GM12878 (cell line): ENCODE results near the gene GPR34. TPM values are rescaled to one million over a fixed set of nuclear protein-coding genes. Genes with fewer than 3 reads are reported as not detected.
A peak's percentile ranks its signal among the peaks of the same experiment; 100 is the strongest.

Source experiments
- BHLHE40 ChIP-seq, 2 experiments: fragments of 450-650 bp in 1 of 2; IDR thresholded peaks; 2 replicates each; pipeline ENCODE4 v1.6.1; 2011 to 2017; ENCODE audit warnings: low read depth in 2 of 2, borderline replicate concordance in 1 of 2, improper control_type of control experiment in 1 of 2, low read length in 1 of 2, mild to moderate bottlenecking in 1 of 2
- DPF2 ChIP-seq: fragments of 450-650 bp; IDR thresholded peaks from 2 replicates; pipeline ENCODE4 v1.6.1; 2017; ENCODE audit warnings: mild to moderate bottlenecking
- EGR1 ChIP-seq, 2 experiments: IDR thresholded peaks; 1 replicate in 1 of 2; 2 replicates in 1 of 2; pipeline ENCODE4 v1.6.1; 2011 to 2012; ENCODE audit warnings: low read depth in 2 of 2, low read length in 2 of 2, borderline replicate concordance in 1 of 2, mild to moderate bottlenecking in 1 of 2, moderate library complexity in 1 of 2
- EP300 ChIP-seq, 2 experiments: fragments of 150-350 bp in 1 of 2; IDR thresholded peaks; 2 replicates each; pipeline ENCODE4 v1.6.1; 2011 to 2012; ENCODE audit warnings: low read depth in 2 of 2, low read length in 2 of 2, borderline replicate concordance in 1 of 2, improper control_type of control experiment in 1 of 2, inconsistent platforms in 1 of 2; ENCODE audit not compliant: control insufficient read depth in 1 of 2
- MTA2 ChIP-seq: fragments of 450-650 bp; IDR thresholded peaks from 2 replicates; pipeline ENCODE4 v1.6.1; 2016; ENCODE audit warnings: low read depth, mild to moderate bottlenecking, moderate library complexity
- NFIC ChIP-seq: IDR thresholded peaks from 2 replicates; pipeline ENCODE4 v1.6.1; 2012; ENCODE audit warnings: low read depth, mild to moderate bottlenecking, inconsistent platforms, low read length, moderate library complexity
- NR2C1 ChIP-seq: fragments of 450-650 bp; IDR thresholded peaks from 2 replicates; pipeline ENCODE4 v1.6.1; 2017; ENCODE audit warnings: antibody characterized with exemption, mild to moderate bottlenecking, moderate library complexity
- POLR2AphosphoS5 ChIP-seq: IDR thresholded peaks from 2 replicates; pipeline ENCODE4 v1.6.1; 2011; ENCODE audit warnings: mild to moderate bottlenecking, low read length, inconsistent platforms
- RUNX3 ChIP-seq: IDR thresholded peaks from 2 replicates; pipeline ENCODE4 v1.6.1; 2012; ENCODE audit warnings: low read length, inconsistent platforms
- SREBF2 ChIP-seq: IDR thresholded peaks from 2 replicates; pipeline ENCODE4 v1.6.1; 2012; ENCODE audit warnings: mild to moderate bottlenecking, low read length
- TCF3 ChIP-seq: IDR thresholded peaks from 2 replicates; pipeline ENCODE4 v1.6.1; 2012; ENCODE audit warnings: low read depth, mild to moderate bottlenecking, low read length, borderline replicate concordance; ENCODE audit not compliant: insufficient read depth
- polyA plus RNA-seq, 11 experiments: library from polyadenylated mRNA; depleted of rRNA in 4 of 11; unstranded in 6 of 11; stranded (reverse) in 5 of 11; fragments of >200 nt; fragmentation: Nextera tagmentation in 4 of 11; fragmentation: Illumina TruSeq in 1 of 11; extraction: Ambion mirVana in 4 of 11; extraction: Trizol in 1 of 11; gene quantifications; 1 replicate in 1 of 11; 2 replicates in 10 of 11; pipeline versions ENCODE4 v1.2.1 to v1.2.3, GENCODE V29; 2011 to 2016; ENCODE audit warnings: inconsistent platforms in 2 of 11, missing spikeins in 2 of 11, low read depth in 1 of 11
- total RNA-seq, 4 experiments: library from RNA; depleted of rRNA in 3 of 4; stranded (reverse); fragments of >200 nt in 3 of 4; fragmentation: Illumina TruSeq in 1 of 4; extraction: Trizol in 1 of 4; gene quantifications; 2 replicates each; pipeline versions ENCODE4 v1.2.1 to v1.2.3, GENCODE V29; 2013 to 2021
- TF ChIP-seq, protein P1 (sequence below): IDR thresholded peaks from 2 replicates; pipeline ENCODE4 v1.6.1; 2012; ENCODE audit warnings: low read depth, low read length, improper control_type of control experiment
- TF ChIP-seq, protein P2 (sequence below): IDR thresholded peaks from 2 replicates; pipeline ENCODE4 v1.6.1; 2011; ENCODE audit warnings: borderline replicate concordance, low read depth, mild to moderate bottlenecking, moderate library complexity, low read length; ENCODE audit not compliant: insufficient read depth, poor library complexity, severe bottlenecking
- TF ChIP-seq, protein P3 (sequence below): IDR thresholded peaks from 2 replicates; pipeline ENCODE4 v1.6.1; 2012; ENCODE audit warnings: low read depth, low read length, improper control_type of control experiment
- TF ChIP-seq, protein P4 (sequence below): IDR thresholded peaks from 2 replicates; pipeline ENCODE4 v1.6.1; 2012; ENCODE audit warnings: mild to moderate bottlenecking, low read depth, low read length

GPR34 gene
- total and polyA plus RNA-seq, 10 of the 15 experiments (the other 5 are each of a cell fraction or from before 2014, with no cell fraction given) = 0.12 to 0.84 (median 0.28) TPM; not detected in 1

DNA sequence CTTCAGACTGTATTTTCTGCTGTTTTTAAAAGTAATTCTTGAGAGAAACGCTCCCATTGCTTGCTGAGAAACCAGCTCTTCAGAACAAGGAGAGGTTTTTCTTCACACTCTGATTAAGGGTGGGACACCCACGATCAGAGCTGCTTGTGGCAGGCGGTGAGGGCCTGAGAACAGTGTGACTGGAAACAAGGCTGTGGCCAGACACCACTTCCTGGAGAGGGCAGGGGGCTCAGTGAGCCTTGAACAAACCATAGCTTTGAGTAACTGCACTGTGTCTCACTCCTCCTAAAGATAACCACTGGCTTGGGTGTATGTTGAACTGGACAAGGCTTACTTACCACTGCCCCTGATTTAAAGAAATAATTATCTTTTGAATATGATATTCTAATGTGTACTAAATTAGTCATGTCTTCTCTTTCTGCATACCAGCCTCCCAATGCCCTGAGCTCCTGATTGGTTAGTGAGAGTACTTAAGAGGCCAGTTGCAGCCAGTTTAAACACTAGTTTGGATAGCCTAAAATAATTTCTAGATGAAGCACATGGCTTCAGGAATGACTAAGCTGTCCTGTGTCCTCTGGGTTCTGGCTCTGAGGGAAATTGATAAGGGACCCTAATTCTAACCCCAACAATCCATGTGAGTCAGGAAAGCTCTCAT, 31.5 kb downstream of the GPR34 start (continued):
- TF ChIP-seq, protein P1, sequence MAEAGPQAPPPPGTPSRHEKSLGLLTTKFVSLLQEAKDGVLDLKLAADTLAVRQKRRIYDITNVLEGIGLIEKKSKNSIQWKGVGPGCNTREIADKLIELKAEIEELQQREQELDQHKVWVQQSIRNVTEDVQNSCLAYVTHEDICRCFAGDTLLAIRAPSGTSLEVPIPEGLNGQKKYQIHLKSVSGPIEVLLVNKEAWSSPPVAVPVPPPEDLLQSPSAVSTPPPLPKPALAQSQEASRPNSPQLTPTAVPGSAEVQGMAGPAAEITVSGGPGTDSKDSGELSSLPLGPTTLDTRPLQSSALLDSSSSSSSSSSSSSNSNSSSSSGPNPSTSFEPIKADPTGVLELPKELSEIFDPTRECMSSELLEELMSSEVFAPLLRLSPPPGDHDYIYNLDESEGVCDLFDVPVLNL = no peak
- TF ChIP-seq, protein P2, sequence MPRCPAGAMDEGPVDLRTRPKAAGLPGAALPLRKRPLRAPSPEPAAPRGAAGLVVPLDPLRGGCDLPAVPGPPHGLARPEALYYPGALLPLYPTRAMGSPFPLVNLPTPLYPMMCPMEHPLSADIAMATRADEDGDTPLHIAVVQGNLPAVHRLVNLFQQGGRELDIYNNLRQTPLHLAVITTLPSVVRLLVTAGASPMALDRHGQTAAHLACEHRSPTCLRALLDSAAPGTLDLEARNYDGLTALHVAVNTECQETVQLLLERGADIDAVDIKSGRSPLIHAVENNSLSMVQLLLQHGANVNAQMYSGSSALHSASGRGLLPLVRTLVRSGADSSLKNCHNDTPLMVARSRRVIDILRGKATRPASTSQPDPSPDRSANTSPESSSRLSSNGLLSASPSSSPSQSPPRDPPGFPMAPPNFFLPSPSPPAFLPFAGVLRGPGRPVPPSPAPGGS = no peak
- TF ChIP-seq NFIC (0 out of 2 replicates have a peak, but pooled peaks have one; percentile 39), EP300 (IDR thresholded peaks at IDR 0.05; ENCODE audit: borderline replicate concordance in 1 of 2, control insufficient read depth in 1 of 2, low read depth in 2 of 2, low read length in 2 of 2) (no peak), SREBF2 (no peak), TCF3 (no peak), MTA2 (no peak), NR2C1 (no peak), POLR2AphosphoS5 (no peak), BHLHE40 (IDR thresholded peaks at IDR 0.05; ENCODE audit: borderline replicate concordance in 1 of 2, low read depth in 2 of 2, low read length in 1 of 2) (peak in 1 of 2 experiments; percentile 39; a peak in 1 of 4 replicates), DPF2 (peak; percentile 56; the same call in 1 of the 2 replicates), EGR1 (IDR thresholded peaks at IDR 0.05; ENCODE audit: borderline replicate concordance in 1 of 2, low read depth in 2 of 2, low read length in 2 of 2) (0 out of 3 replicates have a peak, but pooled peaks of 1 of the 2 experiments have one; percentile 33), RUNX3 (peak; percentile 88)
- TF ChIP-seq, protein P3, sequence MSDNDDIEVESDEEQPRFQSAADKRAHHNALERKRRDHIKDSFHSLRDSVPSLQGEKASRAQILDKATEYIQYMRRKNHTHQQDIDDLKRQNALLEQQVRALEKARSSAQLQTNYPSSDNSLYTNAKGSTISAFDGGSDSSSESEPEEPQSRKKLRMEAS = no peak
- TF ChIP-seq, protein P4, sequence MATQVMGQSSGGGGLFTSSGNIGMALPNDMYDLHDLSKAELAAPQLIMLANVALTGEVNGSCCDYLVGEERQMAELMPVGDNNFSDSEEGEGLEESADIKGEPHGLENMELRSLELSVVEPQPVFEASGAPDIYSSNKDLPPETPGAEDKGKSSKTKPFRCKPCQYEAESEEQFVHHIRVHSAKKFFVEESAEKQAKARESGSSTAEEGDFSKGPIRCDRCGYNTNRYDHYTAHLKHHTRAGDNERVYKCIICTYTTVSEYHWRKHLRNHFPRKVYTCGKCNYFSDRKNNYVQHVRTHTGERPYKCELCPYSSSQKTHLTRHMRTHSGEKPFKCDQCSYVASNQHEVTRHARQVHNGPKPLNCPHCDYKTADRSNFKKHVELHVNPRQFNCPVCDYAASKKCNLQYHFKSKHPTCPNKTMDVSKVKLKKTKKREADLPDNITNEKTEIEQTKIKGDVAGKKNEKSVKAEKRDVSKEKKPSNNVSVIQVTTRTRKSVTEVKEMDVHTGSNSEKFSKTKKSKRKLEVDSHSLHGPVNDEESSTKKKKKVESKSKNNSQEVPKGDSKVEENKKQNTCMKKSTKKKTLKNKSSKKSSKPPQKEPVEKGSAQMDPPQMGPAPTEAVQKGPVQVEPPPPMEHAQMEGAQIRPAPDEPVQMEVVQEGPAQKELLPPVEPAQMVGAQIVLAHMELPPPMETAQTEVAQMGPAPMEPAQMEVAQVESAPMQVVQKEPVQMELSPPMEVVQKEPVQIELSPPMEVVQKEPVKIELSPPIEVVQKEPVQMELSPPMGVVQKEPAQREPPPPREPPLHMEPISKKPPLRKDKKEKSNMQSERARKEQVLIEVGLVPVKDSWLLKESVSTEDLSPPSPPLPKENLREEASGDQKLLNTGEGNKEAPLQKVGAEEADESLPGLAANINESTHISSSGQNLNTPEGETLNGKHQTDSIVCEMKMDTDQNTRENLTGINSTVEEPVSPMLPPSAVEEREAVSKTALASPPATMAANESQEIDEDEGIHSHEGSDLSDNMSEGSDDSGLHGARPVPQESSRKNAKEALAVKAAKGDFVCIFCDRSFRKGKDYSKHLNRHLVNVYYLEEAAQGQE = no peak
